Loucy (cell line): Measurements from ENCODE around the gene CD151.

ENCODE experiments used
- CTCF ChIP-seq: fragments of 200-600 bp; sonication (generic); conservative IDR thresholded peaks from 2 replicates; pipeline ENCODE4 v1.5.1; 2014; ENCODE audit warnings: mild to moderate bottlenecking, antibody characterized with exemption, low read length
- EZH2phosphoT487 ChIP-seq: fragments of 200-600 bp; IDR thresholded peaks from 2 replicates; pipeline ENCODE4 v1.6.1; 2018; ENCODE audit warnings: antibody characterized with exemption, mild to moderate bottlenecking, moderate library complexity, borderline replicate concordance

- TF ChIP-seq CTCF: no peak
- TF ChIP-seq EZH2phosphoT487: no peak
Observed at GRCh38 chr11:868394-868793, 35.6 kb downstream of the CD151 start.
